Natural killer cell (primary cell): ENCODE measurements around the gene KLHL33. TPM values are rescaled to one million over a fixed set of nuclear protein-coding genes. Genes with fewer than 3 reads are reported as not detected.

Experiments used
- ATAC-seq, 3 donors: fragments of 150-1000 bp in 2 of 3; fragments of 200-7000 bp in 1 of 3; cut with Tn5 transposase; 1 replicate in 1 of 3; 2 replicates in 2 of 3; pipeline ENCODE4 v1.10.0; 2021; ENCODE audit warnings: mild to moderate bottlenecking in 2 of 3, moderate library complexity in 2 of 3
- DNase-seq, 2 donors: peaks; one replicate each; pipeline versions ENCODE4 v3.0.0 to v3.0.0-alpha.2; 2013 to 2021; ENCODE audit warnings: mixed read lengths in 1 of 2
- H3K27ac ChIP-seq: one replicate; pipeline ENCODE4 v1.5.1; 2013; ENCODE audit warnings: mild to moderate bottlenecking, low read length
- H3K27me3 ChIP-seq: one replicate; pipeline ENCODE4 v1.6.1; 2013; ENCODE audit warnings: low read length; ENCODE audit not compliant: control insufficient read depth, insufficient read depth
- H3K36me3 ChIP-seq: one replicate; pipeline ENCODE4 v1.6.1; 2013; ENCODE audit warnings: low read length; ENCODE audit not compliant: control insufficient read depth, insufficient read depth
- H3K4me1 ChIP-seq: one replicate; pipeline ENCODE4 v1.6.1; 2013; ENCODE audit warnings: low read length; ENCODE audit not compliant: control insufficient read depth, insufficient read depth
- H3K4me3 ChIP-seq: one replicate; pipeline ENCODE4 v1.5.1; 2013; ENCODE audit warnings: low read length
- H3K9me3 ChIP-seq: one replicate; pipeline ENCODE4 v1.6.1; 2013; ENCODE audit warnings: low read length; ENCODE audit not compliant: control insufficient read depth, insufficient read depth
- H3K27ac Mint-ChIP-seq, 2 donors: one replicate each; pipeline ENCODE4 v1.8.0; 2022; ENCODE audit warnings: mild to moderate bottlenecking in 2 of 2, mixed read lengths in 2 of 2, moderate library complexity in 1 of 2
- H3K27me3 Mint-ChIP-seq, 2 donors: one replicate each; pipeline ENCODE4 v1.8.0; 2022; ENCODE audit warnings: low read depth in 2 of 2, mixed read lengths in 2 of 2
- H3K36me3 Mint-ChIP-seq: one replicate; pipeline ENCODE4 v1.8.0; 2022; ENCODE audit warnings: mixed read lengths
- H3K4me1 Mint-ChIP-seq, 2 donors: one replicate each; pipeline ENCODE4 v1.8.0; 2022; ENCODE audit warnings: mixed read lengths in 2 of 2
- H3K4me3 Mint-ChIP-seq: one replicate; pipeline ENCODE4 v1.8.0; 2022; ENCODE audit warnings: mild to moderate bottlenecking, moderate library complexity, mixed read lengths
- H3K9me3 Mint-ChIP-seq, 2 donors: one replicate each; pipeline ENCODE4 v1.8.0; 2022; ENCODE audit warnings: mixed read lengths in 2 of 2
- CTCF ChIP-seq: fragments of 200-600 bp; IDR thresholded peaks from one replicate; pipeline ENCODE4 v1.8.0; 2022; ENCODE audit warnings: antibody characterized with exemption
- WGBS: methylation state at CpG from one replicate; pipeline ENCODE4 v1.1.7; 2013; ENCODE audit warnings: missing lambda C conversion rate; ENCODE audit not compliant: insufficient coverage; 5-methylcytosine and 5-hydroxymethylcytosine counted together
- intact Hi-C: fragments of 100-400 bp; cut with micrococcal nuclease; formaldehyde crosslinking; loops from one replicate; pipeline ENCODE4 v1.14.2; 2022
- total RNA-seq, 4 donors: library from RNA; stranded (reverse); fragments of 120-200 nt in 1 of 4; gene quantifications; one replicate each; pipeline versions ENCODE4 v1.2.3 to v1.2.4, GENCODE V29; 2013 to 2022

Gene KLHL33
- total RNA-seq, 3 donors from 2014 or later (not counting 1 experiment from before 2014, with no cell fraction given): 0.25 to 0.97 (median 0.31) TPM

DNA sequence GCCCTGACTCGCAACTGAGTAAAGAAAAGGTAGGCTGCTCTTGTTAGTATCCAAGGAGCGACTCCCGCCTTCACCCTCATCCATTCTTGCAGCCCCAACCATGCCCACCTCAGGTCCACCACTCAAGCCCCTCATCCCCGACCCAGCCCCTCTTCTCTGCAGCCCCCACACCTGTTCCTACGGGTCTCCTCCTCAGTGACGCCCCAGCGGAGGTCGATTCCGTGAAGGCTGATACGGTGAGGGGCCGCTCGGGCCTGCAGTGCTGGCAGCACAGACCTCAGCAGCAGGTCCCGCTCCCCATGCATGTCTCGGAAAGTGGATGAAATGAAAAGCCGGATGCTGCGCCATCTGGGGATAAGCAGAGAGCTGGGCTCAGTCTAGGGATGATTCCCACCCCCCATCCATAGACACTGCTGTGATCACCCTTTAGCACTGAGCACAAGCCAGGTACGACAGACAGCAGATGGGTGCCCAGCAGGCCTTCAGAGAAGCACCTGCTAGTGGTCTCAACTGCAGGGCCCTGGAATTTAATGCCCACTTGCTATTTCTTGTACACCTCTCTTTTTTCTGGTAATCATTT is 49.6 kb downstream of the KLHL33 start:
- H3K4me3 ChIP-seq: no peak overlapping the region
- Mint-ChIP-seq H3K36me3 (peaks cover 20% of the 10 kb centered on the region), H3K27me3 (no peaks in the 10 kb centered on the region), H3K4me1 (no peaks in the 10 kb centered on the region), H3K9me3 (no peaks in the 10 kb centered on the region), H3K27ac (no peak overlapping the region), H3K4me3 (no peak overlapping the region)
- H3K27me3 ChIP-seq: no peaks in the 10 kb centered on the region
- ATAC-seq (no peak), DNase-seq (no peak)
- no peak for TF ChIP-seq CTCF
- intact Hi-C loops: no loop called here
- WGBS: 97% methylated on average over 17 of the region's 17 CpGs
- peaks cover 93% of the 10 kb centered on the region for H3K36me3 ChIP-seq
- H3K4me1 ChIP-seq: no peaks in the 10 kb centered on the region
- H3K9me3 ChIP-seq: no peaks in the 10 kb centered on the region
- H3K27ac ChIP-seq: no peak overlapping the region

GRCh38 chr14:20384886-20385285 is 51.1 kb downstream of the KLHL33 start:
- peak overlapping the region in 1 of 2 donors; percentile 58 for H3K27ac Mint-ChIP-seq
- peaks cover 31% of the 10 kb centered on the region for H3K36me3 Mint-ChIP-seq
- TF ChIP-seq CTCF: no peak
- H3K4me1 Mint-ChIP-seq: no peaks in the 10 kb centered on the region
- WGBS: 94% methylated on average over 5 of the region's 5 CpGs
- intact Hi-C loops: no loop called here
- Histone ChIP-seq H3K4me3 (no peak overlapping the region), H3K4me1 (no peaks in the 10 kb centered on the region), H3K27me3 (no peaks in the 10 kb centered on the region), H3K36me3 (peaks cover 94% of the 10 kb centered on the region), H3K9me3 (no peaks in the 10 kb centered on the region), H3K27ac (no peak overlapping the region)
- no peak for ATAC-seq
- H3K9me3 Mint-ChIP-seq: no peaks in the 10 kb centered on the region
- no peak for DNase-seq
- no peak overlapping the region for H3K4me3 Mint-ChIP-seq
- no peaks in the 10 kb centered on the region for H3K27me3 Mint-ChIP-seq

DNA sequence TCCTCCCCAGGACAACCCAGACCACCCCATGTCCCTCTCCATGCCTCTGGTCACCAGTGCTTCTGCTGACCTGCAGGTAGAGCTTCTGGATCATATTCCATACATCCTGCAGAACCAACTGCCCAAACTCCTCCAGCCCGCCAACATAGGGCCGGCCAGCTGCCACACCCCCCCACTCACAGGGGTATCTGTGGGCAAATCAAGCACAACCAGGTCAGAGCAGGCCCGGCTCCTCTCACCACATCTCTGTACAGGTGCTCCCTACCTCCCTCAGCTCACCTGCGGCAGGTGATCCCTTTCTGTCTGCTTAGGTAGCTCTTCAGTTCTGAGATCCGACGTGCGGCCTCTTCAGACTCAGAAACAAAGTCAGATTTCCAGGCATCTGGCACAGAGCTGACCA is 51.6 kb downstream of the KLHL33 start:
- Mint-ChIP-seq H3K4me1 (no peaks in the 10 kb centered on the region), H3K36me3 (peaks cover 31% of the 10 kb centered on the region), H3K4me3 (no peak overlapping the region), H3K9me3 (no peaks in the 10 kb centered on the region), H3K27ac (peak overlapping the region in 1 of 2 donors; percentile 58), H3K27me3 (no peaks in the 10 kb centered on the region)
- ATAC-seq (no peak), DNase-seq (no peak)
- no peaks in the 10 kb centered on the region for H3K4me1 ChIP-seq
- H3K27ac ChIP-seq: no peak overlapping the region
- intact Hi-C loops: no loop called here
- H3K36me3 ChIP-seq: peaks cover 94% of the 10 kb centered on the region
- no peaks in the 10 kb centered on the region for H3K9me3 ChIP-seq
- no peak for TF ChIP-seq CTCF
- WGBS: 83% methylated on average over 7 of the region's 7 CpGs
- no peak overlapping the region for H3K4me3 ChIP-seq
- H3K27me3 ChIP-seq: no peaks in the 10 kb centered on the region

DNA sequence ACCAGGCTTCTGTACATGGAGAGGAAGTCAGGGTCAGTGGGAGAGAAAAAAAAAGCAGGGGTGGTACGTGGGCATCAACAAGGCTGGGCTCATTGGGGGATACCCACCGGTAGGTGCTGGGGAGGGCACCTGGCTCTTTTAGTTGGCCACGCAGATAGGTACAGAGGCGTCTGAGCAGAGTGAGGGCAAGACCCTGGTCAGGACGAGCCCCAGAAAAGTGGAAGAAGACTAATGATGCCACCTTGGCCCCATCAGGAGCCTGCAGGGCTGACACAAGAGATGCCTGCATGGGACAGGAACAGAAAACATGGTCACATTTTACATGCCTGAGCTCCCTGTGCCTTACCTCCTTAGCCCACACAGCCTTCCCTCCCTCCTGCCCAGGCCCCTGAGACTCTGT is 52.3 kb downstream of the KLHL33 start:
- Histone ChIP-seq H3K27ac (no peak overlapping the region), H3K9me3 (no peaks in the 10 kb centered on the region), H3K4me3 (no peak overlapping the region), H3K27me3 (no peaks in the 10 kb centered on the region), H3K36me3 (peaks cover 94% of the 10 kb centered on the region), H3K4me1 (no peaks in the 10 kb centered on the region)
- WGBS: 95% methylated on average over 5 of the region's 5 CpGs
- ATAC-seq: no peak
- DNase-seq: no peak
- no peaks in the 10 kb centered on the region for H3K4me1 Mint-ChIP-seq
- TF ChIP-seq CTCF: no peak
- H3K4me3 Mint-ChIP-seq: no peak overlapping the region
- no peaks in the 10 kb centered on the region for H3K9me3 Mint-ChIP-seq
- H3K36me3 Mint-ChIP-seq: peaks cover 30% of the 10 kb centered on the region
- intact Hi-C loops: no loop called here
- H3K27me3 Mint-ChIP-seq: no peaks in the 10 kb centered on the region
- H3K27ac Mint-ChIP-seq: no peak overlapping the region
